Liver (tissue), 9 donors: ENCODE results near the gene PLXDC1. TPM values are rescaled to one million over a fixed set of nuclear protein-coding genes. Genes with fewer than 3 reads are reported as not detected.

Source experiments
- DNase-seq: peaks from one replicate; pipeline ENCODE4 v3.0.0-alpha.2; 2017; ENCODE audit warnings: low spot score
- H3K27ac ChIP-seq, 2 donors: one replicate each; pipeline ENCODE4 v1.7.0; 2013; ENCODE audit warnings: inconsistent platforms in 2 of 2, low read length in 2 of 2, control low read depth in 1 of 2, low read depth in 1 of 2, mild to moderate bottlenecking in 1 of 2
- H3K27me3 ChIP-seq, 4 donors: one replicate each; pipeline versions ENCODE4 v1.6.1 to v1.7.0; 2013; ENCODE audit warnings: low read length in 3 of 4, inconsistent platforms in 1 of 4, mild to moderate bottlenecking in 1 of 4, moderate library complexity in 1 of 4; ENCODE audit not compliant: control insufficient read depth in 4 of 4, insufficient read depth in 4 of 4
- H3K36me3 ChIP-seq, 4 donors: one replicate each; pipeline versions ENCODE4 v1.6.1 to v1.7.0; 2013; ENCODE audit warnings: low read length in 3 of 4, mild to moderate bottlenecking in 3 of 4, low read depth in 1 of 4, moderate library complexity in 1 of 4; ENCODE audit not compliant: control insufficient read depth in 4 of 4, insufficient read depth in 3 of 4
- H3K4me1 ChIP-seq, 4 donors: one replicate each; pipeline versions ENCODE4 v1.6.1 to v1.7.0; 2013; ENCODE audit warnings: low read length in 3 of 4, mild to moderate bottlenecking in 3 of 4, moderate library complexity in 1 of 4; ENCODE audit not compliant: control insufficient read depth in 4 of 4, insufficient read depth in 4 of 4
- H3K4me3 ChIP-seq, 3 donors: one replicate each; pipeline versions ENCODE4 v1.6.1 to v1.7.0; 2013; ENCODE audit warnings: low read length in 3 of 3, control low read depth in 1 of 3, low read depth in 1 of 3, mild to moderate bottlenecking in 1 of 3
- H3K9ac ChIP-seq, 2 donors: one replicate each; pipeline ENCODE4 v1.7.0; 2013; ENCODE audit warnings: low read length in 2 of 2, mild to moderate bottlenecking in 2 of 2, moderate library complexity in 2 of 2, control low read depth in 1 of 2, low read depth in 1 of 2
- H3K9me3 ChIP-seq, 4 donors: one replicate each; pipeline versions ENCODE4 v1.6.1 to v1.7.0; 2013; ENCODE audit warnings: low read length in 3 of 4; ENCODE audit not compliant: control insufficient read depth in 4 of 4
- FOXA2 ChIP-seq: IDR thresholded peaks from 2 replicates; pipeline ENCODE4 v1.6.1; 2016; ENCODE audit warnings: antibody characterized with exemption
- GABPA ChIP-seq, 2 donors: IDR thresholded peaks in 1 of 2; conservative IDR thresholded peaks in 1 of 2; 2 replicates each; pipeline ENCODE4 v1.6.1; 2016; ENCODE audit warnings: antibody characterized with exemption in 2 of 2, mild to moderate bottlenecking in 1 of 2, moderate library complexity in 1 of 2
- HNF4G ChIP-seq: IDR thresholded peaks from 2 replicates; pipeline ENCODE4 v1.6.1; 2016; ENCODE audit warnings: antibody characterized with exemption
- JUND ChIP-seq, 2 donors: IDR thresholded peaks; 2 replicates each; pipeline ENCODE4 v1.6.1; 2016; ENCODE audit warnings: antibody characterized with exemption in 2 of 2
- MAX ChIP-seq: IDR thresholded peaks from 2 replicates; pipeline ENCODE4 v1.6.1; 2016; ENCODE audit warnings: antibody characterized with exemption
- NR2F2 ChIP-seq: IDR thresholded peaks from 2 replicates; pipeline ENCODE4 v1.6.1; 2016; ENCODE audit warnings: antibody characterized with exemption
- RAD21 ChIP-seq, 2 donors: IDR thresholded peaks; 2 replicates each; pipeline ENCODE4 v1.6.1; 2016; ENCODE audit warnings: antibody characterized with exemption in 2 of 2, mild to moderate bottlenecking in 2 of 2
- REST ChIP-seq: IDR thresholded peaks from 2 replicates; pipeline ENCODE4 v1.6.1; 2016; ENCODE audit warnings: antibody characterized with exemption, mild to moderate bottlenecking
- RXRA ChIP-seq, 2 donors: IDR thresholded peaks; 2 replicates each; pipeline ENCODE4 v1.6.1; 2017 to 2018; ENCODE audit warnings: antibody characterized with exemption in 2 of 2, mild to moderate bottlenecking in 1 of 2
- TAF1 ChIP-seq: conservative IDR thresholded peaks from 2 replicates; pipeline ENCODE4 v1.6.1; 2016; ENCODE audit warnings: antibody characterized with exemption, mild to moderate bottlenecking
- YY1 ChIP-seq: IDR thresholded peaks from 2 replicates; pipeline ENCODE4 v1.6.1; 2016; ENCODE audit warnings: antibody characterized with exemption, mild to moderate bottlenecking
- ZBTB33 ChIP-seq: IDR thresholded peaks from 2 replicates; pipeline ENCODE4 v1.6.1; 2016; ENCODE audit warnings: antibody characterized with exemption
- WGBS: extraction: QIAGEN DNeasy Blood & Tissue Kit; methylation state at CpG from one replicate; pipeline ENCODE4 v1.1.7; 2013; 5-methylcytosine and 5-hydroxymethylcytosine counted together
- polyA plus RNA-seq, 2 donors: library from polyadenylated mRNA; stranded (reverse) in 1 of 2; unstranded in 1 of 2; fragments of 200-250 nt in 1 of 2; fragments of >200 nt in 1 of 2; fragmentation: Nextera tagmentation in 1 of 2; extraction: Ambion mirVana in 1 of 2; gene quantifications; one replicate each; pipeline versions ENCODE4 v1.2.1 to v1.2.3, GENCODE V29; 2013 to 2015
- total RNA-seq, 2 donors: library from RNA; depleted of rRNA; stranded (reverse); fragments of >200 nt; gene quantifications; one replicate each; pipeline ENCODE4 v1.2.3, GENCODE V29; 2014
- TF ChIP-seq, protein P1 (sequence below): IDR thresholded peaks from 2 replicates; pipeline ENCODE4 v1.6.1; 2016; ENCODE audit warnings: antibody characterized with exemption
- donor health status: healthy.
- donor health status: healthy.
- donor health status: healthy.
- donor health status: healthy.
- donor health status: healthy.

The PLXDC1 gene
- total and polyA plus RNA-seq, 4 donors = 0.14 to 0.84 (median 0.30) TPM

DNA sequence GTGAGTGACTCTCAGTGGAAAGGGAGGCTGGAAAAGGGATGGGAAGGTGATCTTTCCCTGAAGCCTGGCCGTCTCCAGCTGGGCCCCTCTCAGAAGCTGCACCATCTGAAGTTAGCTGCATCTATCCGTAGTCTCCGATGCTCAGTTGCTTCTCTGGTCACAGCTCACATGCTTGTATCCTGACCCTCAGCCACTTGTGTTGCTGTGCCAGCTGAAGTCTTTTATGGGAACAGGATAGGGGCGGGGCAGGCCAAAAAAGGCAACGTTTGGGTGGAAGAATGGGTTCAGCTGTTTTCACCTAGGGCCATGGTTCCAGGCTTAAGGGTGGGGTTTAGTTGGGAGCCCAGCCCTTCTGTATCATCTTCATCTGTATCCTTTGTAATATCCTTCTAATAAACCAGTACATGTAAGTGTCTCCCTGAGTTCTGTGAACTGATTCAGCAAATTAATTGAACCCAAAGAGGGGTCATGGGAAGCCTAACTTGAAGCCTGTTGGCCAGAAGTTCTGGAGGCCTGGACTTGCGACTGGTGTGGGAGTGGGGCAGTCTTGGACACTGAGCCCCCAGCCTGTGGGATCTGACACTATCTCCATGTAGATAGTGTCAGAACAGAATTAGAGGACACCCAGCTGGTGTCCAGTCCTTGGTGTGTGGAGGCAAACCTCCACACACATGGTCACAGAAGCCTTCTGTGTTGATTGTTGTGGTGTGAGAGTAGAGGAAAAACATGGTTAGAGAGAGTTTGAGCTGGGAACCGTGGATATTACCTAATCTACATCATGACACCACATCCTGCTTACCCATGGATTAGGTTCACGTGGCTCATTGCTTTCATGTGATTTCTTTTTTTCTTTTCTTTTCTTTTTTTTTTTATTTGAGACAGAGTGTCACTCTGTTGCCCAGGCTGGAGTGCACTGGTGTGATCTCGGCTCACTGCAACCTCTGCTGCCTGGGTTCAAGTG is 135.0 kb downstream of the PLXDC1 start:
- Histone ChIP-seq H3K9ac (no peak overlapping the region), H3K27me3 (no peaks in the 10 kb centered on the region), H3K4me3 (no peak overlapping the region), H3K36me3 (no peaks in the 10 kb centered on the region), H3K4me1 (peaks cover 0 to 2% (median 0%) of the 10 kb centered on the region in 4 donors), H3K27ac (no peak overlapping the region), H3K9me3 (no peaks in the 10 kb centered on the region)
- TF ChIP-seq HNF4G = no peak
- no peak for TF ChIP-seq ZBTB33
- no peak for TF ChIP-seq RXRA (IDR thresholded peaks at IDR 0.05)
- no peak for TF ChIP-seq JUND (IDR thresholded peaks at IDR 0.05)
- no peak for TF ChIP-seq FOXA2
- no peak for TF ChIP-seq TAF1
- no peak for TF ChIP-seq MAX
- TF ChIP-seq GABPA (IDR thresholded peaks at IDR 0.05 in 1 of 2, conservative IDR thresholded peaks at IDR 0.05 in 1 of 2) = no peak
- no peak for TF ChIP-seq REST
- TF ChIP-seq RAD21 (IDR thresholded peaks at IDR 0.05) = no peak
- TF ChIP-seq, protein P1, sequence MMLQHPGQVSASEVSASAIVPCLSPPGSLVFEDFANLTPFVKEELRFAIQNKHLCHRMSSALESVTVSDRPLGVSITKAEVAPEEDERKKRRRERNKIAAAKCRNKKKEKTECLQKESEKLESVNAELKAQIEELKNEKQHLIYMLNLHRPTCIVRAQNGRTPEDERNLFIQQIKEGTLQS = no peak
- TF ChIP-seq NR2F2 = no peak
- no peak for TF ChIP-seq YY1
- WGBS = 74% methylated on average over 9 of the region's 9 CpGs
- DNase-seq = no peak

DNA sequence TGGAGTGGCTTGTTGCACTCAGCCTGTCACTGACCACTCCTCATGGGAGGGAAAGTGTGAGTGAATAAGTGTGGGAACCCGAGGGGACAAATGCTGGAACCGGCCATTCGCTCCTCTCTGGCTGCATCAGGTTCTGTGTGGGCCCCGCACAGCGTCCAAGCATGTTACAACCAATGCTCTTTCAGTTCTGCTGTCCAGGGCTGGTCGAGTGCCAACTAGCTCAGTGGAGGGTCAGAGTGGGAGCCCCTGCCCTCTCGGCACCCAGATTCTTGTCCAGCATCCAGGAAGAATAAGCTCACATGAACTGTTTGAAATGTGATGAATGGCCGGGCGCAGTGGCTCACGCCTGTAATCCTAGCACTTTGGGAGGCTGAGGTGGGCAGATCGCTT is 135.9 kb downstream of the PLXDC1 start:
- no peak for TF ChIP-seq GABPA (IDR thresholded peaks at IDR 0.05 in 1 of 2, conservative IDR thresholded peaks at IDR 0.05 in 1 of 2)
- Histone ChIP-seq H3K4me1 (peaks cover 0 to 2% (median 0%) of the 10 kb centered on the region in 4 donors), H3K9ac (no peak overlapping the region), H3K9me3 (no peaks in the 10 kb centered on the region), H3K4me3 (no peak overlapping the region), H3K36me3 (no peaks in the 10 kb centered on the region), H3K27me3 (no peaks in the 10 kb centered on the region), H3K27ac (no peak overlapping the region)
- 89% methylated on average over 11 of the region's 11 CpGs for WGBS
- no peak for DNase-seq
